AML-193 (cell line): ENCODE results near the gene IL1R2.

Experiments
- DNase-seq, 2 experiments: peaks; one replicate each; lab custom pipeline; 2025; lab: John Stamatoyannopoulos, UW

The IL1R2 gene, protein sequence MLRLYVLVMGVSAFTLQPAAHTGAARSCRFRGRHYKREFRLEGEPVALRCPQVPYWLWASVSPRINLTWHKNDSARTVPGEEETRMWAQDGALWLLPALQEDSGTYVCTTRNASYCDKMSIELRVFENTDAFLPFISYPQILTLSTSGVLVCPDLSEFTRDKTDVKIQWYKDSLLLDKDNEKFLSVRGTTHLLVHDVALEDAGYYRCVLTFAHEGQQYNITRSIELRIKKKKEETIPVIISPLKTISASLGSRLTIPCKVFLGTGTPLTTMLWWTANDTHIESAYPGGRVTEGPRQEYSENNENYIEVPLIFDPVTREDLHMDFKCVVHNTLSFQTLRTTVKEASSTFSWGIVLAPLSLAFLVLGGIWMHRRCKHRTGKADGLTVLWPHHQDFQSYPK

DNA sequence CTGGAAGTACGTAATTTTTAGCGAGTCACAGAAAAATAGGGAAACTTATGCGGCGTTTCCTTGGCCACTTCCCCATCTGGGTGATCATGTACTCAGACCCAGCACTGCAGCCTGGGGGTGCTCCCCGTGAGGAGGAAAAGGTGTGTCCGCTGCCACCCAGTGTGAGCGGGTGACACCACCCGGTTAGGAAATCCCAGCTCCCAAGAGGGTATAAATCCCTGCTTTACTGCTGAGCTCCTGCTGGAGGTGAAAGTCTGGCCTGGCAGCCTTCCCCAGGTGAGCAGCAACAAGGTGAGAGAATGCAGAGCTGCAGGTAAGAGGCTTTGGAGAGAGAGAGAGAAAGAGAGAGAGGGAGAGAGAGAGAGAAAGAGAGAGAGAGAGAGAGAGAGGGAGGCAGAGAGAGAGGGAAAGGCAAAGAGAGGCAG, at the start of gene IL1R2:
IL1R2 (plus strand) TSS at position 240 of the 425 bp plus-strand sequence. CDS start 16,616 bp downstream, outside the sequence.
- DNase-seq = peak; percentile 28

DNA sequence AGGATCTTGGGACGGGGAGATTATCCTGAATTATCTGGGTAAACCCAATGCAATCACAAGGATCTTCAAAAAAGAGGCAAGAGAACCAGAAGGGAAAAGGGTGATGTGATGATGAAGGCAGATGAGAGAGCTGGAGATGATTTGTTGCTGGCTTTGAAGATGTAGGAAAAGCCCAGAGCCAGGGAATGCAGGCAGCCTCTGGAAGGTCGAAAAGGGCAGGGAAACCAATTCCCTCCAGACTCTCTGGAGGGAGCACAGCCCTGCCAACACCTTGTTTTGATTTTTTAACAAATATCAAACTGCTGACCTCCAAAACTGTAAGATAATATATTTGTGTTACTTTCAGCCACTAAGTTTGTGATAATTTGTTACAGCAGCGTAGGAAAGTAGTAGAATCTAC, 48.9 kb upstream of the IL1R2 start:
- DNase-seq = no peak

DNA sequence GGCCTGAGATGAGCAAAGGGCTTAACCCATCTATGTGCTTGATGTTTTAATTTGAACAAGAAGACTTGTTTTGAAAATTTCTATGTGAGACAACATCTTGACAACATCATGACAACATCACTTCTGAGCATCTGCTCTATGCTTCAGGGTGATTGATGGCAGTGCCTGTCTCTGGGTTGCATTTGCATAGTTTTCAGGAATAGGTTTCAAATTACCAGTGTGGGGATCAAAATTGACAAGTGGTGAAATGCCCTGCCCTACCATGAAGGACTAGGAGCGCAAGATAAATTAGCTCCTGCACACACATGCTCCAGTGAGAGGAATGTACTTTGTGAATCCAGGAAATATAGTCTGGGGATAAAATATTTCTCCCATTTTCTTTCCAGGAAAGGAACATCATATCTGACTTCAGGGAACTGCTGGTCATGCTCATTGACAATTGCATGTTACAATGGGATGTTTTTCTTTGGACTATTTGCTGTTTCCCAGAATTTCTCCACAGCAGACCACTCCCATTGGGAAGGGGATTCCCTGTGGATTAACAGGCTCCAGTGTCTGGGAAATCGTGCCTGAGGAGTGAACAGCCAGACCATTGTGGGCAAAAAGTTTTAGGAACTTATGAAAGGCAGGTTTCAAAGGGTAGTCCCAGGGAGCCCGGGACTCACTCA, 45.3 kb upstream of the IL1R2 start:
- no peak for DNase-seq

DNA sequence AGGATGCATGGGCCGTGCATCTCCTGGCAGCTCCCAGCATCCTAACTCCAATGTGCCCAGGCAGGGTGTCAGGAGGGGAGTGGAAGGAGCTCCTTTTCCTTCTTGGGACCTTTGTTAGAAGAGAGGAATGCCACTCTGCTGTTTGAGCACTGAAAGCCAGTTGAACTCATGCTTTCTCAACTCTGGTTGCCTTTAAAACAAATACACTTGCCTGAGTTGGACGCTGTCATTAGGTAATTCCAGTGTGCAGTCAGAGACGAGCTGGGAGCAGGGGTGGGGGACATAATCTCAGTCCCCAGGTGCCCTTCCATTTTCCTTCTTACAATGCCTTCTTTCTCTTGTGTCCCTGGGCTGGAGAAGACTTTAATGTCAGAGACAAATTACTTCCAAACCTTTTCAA, 44.4 kb upstream of the IL1R2 start:
- DNase-seq = no peak

DNA sequence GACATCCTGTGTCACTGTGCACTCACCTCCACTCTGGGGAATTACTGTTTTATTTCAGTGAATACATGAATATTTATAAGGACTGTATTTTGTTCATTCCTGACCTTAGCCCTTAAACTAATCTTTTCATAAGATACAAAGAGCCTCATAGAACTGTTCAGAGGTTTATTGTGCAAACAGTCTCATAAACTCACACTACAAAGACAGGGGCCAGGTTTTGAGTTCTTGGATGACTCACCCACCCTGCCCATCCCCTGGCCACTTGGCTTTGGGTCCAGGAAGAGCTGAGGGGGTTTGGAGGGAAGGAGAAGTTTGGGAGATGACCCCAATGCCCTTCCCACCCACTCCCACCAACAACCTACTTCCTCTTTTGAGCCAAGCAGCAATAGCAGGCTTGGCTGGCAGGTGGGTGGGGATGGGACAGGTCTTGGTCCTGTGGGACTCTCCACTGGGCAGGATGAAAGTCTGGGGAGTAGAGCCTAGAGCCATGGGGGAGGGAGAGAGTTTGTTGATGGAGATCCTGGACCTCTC, 43.1 kb upstream of the IL1R2 start:
- no peak for DNase-seq

DNA sequence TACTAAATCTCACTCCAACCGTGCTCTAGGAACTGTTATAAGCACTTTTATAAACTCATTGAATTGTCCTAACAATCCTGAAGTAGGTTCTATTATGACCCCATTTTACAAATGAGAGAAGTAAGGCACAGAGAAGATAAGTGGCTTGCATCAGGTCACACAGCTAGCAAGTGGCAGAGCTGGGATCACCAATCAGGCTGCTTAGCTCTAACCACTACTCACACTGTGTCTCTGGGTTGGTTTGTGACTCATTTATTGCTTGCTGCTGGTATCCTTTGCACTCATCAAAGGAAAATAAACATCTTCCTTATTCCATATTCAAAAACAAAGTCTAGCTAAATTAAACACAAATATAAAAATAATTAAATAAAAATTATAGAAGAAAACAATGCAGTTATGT, 42.5 kb upstream of the IL1R2 start:
- no peak for DNase-seq

DNA sequence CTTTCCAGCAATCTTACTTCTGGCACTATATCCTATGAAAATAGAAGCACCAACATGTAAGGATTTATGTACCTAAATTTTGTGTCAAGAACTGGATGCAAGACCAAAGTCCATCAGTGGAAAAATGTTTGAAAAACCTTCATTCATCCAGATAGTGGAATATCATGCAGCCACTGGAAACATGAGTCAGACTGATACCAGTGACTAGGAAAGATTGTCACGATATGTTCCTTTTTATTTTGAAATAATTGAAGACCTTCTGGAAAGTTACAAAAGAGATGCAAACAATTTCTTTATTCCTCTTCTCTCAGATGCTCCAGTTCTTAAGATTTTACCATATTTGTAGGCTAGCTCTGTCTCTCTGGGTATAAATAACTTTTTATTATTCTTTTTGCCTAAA, 40.5 kb upstream of the IL1R2 start:
- DNase-seq = no peak

DNA sequence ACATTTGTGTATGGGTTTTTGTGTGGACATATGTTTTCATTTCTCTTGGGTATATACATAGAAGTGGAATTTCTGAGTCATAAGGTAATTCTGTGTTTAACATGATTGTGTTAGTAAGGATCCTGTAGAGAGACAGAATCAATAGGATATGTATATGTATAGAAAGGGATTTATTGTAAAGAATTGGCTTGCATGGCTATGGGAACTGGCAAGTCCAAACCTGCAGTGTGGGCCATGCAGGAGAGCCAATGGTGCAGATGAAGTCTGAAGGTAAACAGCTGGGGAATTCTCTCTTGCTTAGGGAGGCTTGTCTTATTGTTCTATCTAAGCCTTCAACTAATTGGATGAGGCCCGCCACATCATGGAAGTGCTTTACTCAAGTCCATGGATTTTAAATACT, 39.2 kb upstream of the IL1R2 start:
- DNase-seq = no peak

DNA sequence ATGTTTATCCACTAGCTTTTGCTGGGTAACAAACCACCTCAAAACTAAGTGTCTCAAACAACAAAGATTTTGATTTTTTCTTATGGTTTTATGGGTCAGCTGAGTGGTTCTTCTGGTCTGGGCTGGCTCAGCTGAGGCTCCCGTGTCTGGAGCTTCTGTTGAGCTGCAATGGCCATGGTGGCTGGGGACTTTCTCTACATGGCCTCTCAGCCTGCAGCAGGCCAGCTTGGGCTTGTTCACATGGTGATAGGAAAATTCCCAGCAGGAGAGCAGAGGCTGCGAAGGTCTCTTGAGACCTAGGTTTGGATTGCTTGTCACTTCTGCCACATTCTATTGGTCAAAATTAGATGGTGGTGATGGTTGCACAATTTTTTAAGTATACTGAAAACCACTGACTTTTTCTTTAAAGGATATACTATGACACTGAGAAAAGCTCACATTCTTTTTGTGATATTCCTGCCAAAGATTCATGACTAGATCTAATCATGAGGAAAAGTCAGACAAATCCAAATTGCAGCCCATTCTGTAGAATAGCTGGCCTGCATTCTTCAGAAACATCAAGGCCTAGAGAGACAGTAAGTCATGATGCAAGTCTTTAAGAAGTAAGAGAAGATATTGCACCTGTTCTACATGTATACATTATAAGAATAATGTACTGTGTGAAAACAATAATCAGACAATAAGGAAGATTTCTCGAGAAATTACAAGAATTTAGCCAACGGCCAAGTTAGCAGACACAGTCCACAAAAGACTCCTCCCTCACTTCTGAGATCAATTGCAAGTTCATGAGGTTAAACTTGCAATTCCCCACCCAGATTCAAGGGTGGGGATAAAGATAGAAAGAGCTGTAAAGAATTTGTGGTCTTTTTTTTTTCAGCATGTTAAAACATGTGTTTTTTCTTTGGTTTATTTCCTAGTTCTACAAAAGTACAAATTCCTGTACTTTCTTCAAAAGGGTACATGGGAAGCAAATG, 35.0 kb upstream of the IL1R2 start:
- DNase-seq = no peak

DNA sequence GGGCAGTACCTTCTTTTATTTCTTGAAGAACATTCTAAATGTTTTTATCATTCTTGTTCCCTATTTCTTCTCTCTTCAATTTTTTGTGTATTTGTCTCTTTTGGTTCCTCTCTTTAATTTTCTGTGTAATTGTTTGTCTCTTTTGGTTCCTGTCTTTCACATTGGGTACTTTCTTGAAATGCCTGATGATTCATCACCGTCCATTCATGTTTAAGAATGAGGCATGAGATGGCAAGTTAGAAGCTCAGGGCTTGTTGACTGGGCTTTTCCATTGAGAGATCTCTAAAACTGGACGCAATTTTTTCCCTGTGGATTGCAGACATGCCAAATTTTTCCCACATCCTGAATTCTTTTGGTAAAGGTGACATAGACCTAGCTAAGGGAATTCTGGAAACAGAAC, 33.7 kb upstream of the IL1R2 start:
- no peak for DNase-seq

DNA sequence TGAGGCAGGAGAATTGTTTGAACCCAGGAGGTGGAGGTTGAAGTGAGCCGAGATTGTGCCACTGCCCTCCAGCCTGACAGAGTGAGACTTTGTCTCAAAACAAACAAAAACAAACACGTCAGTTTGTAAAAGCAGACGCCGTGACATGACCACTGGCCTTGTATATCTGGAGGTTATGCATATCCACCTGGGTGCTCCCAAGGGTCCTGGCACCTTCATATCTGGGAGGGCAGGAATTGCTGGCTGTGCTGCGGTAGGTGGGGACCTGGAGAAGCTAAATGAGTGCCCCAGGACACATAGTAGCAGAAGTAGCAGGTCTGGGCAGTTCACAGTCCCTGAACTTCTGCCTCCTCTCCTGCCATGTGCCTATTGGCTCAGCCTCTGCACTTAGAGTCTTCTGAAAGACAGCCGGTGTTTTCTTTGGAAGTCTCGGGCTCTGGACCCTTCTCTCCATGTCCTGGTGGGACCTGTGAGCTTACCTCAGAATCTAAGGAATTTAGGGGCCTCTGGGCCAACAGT, 30.9 kb upstream of the IL1R2 start:
- no peak for DNase-seq

DNA sequence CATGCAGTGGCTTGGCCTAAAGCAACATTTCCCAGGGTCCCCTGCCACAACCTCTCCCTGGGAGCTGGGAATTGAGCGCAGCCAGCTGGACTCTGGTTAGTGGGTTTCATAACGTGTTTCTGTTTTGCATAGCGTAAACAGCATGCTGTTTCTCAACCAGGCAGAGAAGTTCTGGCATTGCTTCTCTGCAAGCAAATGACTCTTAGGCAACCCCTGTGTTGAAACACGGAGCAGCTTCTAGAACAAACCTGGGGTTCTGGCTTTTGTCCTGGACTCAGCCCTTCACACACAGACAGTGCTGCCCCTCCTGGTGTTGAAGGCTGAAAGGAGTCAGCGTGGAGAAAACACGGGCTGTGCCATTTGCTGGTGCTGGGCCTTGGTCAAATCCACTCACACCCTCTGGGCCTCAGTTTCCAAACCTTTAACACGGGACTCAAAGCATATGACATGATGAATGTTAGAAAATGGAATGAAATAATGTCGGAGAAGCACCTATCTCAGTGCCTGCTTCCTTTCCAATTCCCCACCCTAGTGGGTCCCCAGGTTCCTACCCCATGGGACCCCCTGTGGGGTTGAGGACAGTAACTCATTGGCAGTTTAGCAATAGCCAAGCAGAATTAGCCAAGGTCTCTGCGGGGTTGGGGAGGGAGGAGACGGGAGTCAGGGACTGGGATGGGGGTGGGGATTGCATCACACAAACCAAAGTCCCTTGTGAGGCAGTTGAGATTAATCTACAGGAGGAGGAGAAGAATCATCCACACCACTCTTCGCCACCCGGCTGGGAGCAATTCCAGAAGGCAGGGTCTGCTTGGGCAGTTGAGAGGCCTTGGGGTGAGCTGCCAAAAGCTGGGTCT, 30.2 kb upstream of the IL1R2 start:
- peak; percentile 58 to 67 for DNase-seq

DNA sequence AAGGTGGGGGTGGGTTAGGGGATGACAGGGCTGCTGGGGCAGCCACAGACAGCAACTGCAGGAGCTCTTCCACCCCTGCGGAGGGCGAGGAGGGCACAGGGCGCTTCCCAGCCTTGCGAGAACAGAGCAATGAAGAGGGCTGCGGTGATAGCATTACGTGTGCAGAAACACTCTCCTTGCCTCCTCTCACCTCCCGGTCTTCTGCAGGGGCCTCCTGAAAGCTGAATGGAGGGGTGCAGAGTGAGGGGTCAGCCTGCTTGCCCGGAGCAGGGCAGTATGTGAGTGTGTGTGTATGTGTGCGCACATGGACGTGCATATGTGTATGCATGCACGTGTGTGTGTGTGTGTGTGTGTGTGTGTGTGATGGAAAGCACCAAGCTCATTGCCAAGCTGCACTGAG, 29.5 kb upstream of the IL1R2 start:
- no peak for DNase-seq

DNA sequence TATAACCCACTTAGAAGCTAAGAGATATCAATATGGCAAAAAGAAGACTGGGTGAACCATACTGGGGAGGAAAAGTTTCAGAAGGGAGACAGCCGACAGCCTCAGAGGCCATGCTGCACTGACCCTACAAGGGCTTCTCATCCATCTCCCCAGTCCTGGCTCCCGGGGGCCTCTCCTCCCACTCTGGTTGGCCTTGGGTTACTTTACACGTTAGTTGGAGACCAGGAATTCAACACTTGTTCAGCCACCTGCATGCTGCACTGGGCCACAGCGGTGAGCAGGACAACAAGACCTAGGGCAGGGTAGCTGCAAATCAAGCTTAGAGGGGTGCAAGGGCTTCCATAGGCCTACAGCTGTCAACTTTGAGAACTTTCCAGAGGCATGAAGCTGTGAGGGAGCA, 28.6 kb upstream of the IL1R2 start:
- DNase-seq = no peak

DNA sequence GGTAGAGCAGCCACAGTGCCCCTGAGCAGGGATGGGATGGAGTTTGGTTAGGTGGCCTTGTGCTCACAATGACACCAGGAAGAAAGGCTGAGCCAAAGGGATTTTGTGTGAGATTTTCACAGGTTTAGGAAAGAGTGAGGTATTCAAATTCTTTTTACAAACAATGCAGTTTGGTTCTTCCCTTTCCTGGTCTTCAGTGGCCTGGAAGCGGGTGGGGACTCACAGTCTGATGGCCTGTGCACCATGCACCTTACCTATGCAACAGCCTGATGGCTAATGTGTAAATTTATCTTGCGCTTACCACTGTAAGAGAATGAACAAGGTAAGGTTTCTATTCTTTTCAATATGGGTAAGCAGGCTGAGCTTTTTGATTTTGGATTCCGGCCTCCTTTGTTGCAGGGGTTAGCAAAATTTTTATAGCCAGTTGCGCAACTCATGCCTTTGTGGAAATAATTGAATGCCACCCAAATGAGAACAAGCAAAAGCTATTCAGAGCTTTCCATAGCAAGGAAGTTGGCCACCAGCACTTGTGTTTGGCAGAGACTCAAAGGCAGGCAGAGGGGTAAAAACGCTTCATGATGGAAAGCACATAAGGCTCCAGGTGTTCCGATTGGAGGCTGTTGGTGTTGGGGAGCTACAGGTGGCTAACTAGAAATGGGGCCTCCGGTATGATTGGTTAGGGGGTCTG, 23.8 kb upstream of the IL1R2 start:
- DNase-seq = no peak

DNA sequence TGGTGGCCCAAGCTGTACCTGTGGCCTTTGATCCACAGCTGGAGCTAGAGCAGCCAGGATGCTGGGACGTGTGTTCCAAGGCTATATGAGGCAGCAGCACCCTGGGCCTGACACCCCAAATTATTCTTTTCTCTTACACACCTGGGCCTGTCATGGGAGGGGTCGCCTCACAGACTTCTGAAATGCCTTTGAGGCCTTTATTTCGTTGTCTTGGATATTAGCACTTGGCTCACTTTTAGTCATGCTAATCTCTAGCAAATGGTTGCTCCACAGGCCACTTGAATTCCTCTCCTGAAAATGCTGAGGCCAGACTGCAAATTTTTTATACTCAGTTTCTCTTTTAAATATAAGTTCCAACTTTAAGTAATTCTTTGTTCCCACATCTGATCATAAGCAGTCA, 22.0 kb upstream of the IL1R2 start:
- no peak for DNase-seq

DNA sequence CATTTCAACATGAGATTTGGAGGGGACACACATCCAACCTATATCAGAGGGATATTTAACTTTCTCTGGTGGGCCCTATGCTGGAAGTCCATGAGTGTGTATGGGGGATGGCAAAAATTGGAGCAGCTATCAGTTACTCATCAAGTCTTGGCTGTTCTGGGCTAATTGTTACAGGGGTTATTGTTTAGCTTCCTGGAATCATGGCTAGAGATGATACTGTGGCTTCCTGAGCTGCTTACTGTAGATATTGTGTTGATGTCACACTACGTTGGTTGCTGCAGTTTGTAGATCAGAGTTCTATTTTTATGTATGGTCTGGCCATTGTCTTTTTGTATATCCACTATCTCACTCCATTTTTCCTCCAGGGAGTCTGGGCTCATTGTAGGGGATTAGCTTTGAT, 20.9 kb upstream of the IL1R2 start:
- DNase-seq = no peak

DNA sequence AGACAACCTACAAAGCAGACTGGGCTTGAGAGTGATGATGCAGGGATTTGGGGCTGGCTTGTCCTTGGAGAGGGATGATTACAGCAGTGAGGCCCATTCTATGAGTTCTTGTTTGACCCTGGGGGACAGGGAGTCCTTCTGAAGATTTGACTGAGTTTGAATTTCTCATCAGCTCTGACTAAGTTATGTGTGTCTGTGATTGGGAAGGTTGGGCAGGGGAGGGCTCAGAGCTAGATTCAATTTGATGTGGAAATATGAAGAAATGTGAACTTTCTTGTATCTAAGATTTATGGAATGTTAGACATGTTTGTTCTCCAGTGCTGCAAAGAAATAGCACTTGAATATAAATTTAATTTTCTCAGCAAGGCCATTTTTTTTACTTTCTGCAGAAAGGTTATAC, 19.9 kb upstream of the IL1R2 start:
- no peak for DNase-seq

DNA sequence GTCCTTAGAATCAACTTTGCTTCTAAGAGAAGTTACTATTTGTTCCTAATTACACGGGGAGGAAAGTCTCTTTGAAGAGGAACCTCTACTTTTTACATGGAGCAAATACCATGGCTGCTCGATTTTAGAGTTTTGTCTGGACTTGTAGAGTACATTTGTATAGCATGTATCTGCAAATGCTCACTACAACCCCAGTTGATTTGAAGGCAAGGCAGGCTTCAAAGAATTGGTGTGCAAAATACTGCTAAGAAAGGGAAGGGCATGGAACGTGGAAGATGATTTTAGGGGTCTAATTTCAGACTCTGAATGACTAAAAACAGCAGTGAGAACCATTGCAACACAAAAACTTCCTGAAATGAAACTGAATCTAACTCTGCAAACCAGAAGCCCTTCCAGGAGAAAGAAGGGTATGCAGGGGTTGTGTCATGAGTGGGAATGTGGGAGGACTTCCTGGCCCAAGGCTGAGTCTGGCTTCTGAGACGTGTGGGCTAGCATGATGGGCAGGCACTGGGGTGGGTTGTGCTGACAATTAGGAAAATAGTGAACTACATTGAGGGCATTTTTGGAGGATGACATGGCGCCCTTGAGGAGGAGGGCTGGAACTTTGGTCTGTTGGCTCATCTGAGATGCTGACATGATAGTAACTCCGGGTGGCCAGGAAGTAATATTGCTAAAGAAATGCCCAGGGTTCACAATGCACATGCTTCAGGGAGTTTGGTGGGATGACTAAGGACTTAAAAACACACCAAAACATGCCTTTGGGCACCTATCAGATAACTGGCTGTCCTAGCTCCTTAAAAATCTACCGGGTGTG, 18.9 kb upstream of the IL1R2 start:
- peak; percentile 66 to 73 for DNase-seq

DNA sequence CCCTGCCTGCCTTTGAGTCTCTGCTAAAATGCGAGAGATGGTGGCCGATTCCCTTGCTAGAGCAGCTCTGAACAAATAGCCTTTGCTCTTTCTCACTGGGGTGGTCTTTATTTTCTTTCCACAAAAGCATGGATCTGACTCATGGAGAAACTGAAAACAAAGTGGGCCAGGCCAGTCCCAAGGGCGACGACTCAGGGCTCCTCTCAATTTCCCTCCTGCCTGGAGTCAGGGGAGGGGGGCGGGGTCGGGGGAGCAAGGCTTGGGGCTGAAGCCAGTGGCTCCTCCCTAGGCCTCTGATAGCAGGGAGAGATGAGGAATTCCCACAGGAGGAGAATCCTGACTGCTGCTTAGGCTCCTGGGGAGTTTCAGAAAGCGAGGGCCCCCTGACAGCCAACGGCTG, 17.1 kb upstream of the IL1R2 start:
- no peak for DNase-seq
